NAMALWA (cell line): ENCODE measurements around the gene FGG.
"Not testable (repeated sequence)": the region's sequence is repeated elsewhere in the genome, so short reads cannot be mapped to it uniquely, and the experiment has no call there.

Source experiments
- DNase-seq: peaks from one replicate; pipeline ENCODE4 v3.0.0-alpha.2; 2015; ENCODE audit warnings: low spot score

The FGG gene

GRCh38 chr4:154610582-154610981 lies 1.9 kb downstream of the FGG start:
- no peak for DNase-seq

GRCh38 chr4:154609532-154609931 lies 2.9 kb downstream of the FGG start:
- DNase-seq: no peak

GRCh38 chr4:154608361-154609252 lies 3.8 kb downstream of the FGG start:
- DNase-seq: no peak

GRCh38 chr4:154606728-154607723 lies 5.4 kb downstream of the FGG start:
- no peak for DNase-seq

GRCh38 chr4:154604696-154605200 lies 7.7 kb downstream of the FGG start:
- DNase-seq: no peak

GRCh38 chr4:154603033-154603943 lies 9.2 kb downstream of the FGG start:
- no peak for DNase-seq

GRCh38 chr4:154602404-154603020 lies 9.9 kb downstream of the FGG start:
- no peak for DNase-seq

- DNase-seq: no peak
Measured at GRCh38 chr4:154597798-154598774, 14.4 kb downstream of the FGG start.

- DNase-seq: not testable (repeated sequence)
Measured at GRCh38 chr4:154597281-154597680, 15.2 kb downstream of the FGG start.

- no peak for DNase-seq
Measured at GRCh38 chr4:154595807-154596206, 16.6 kb downstream of the FGG start.

GRCh38 chr4:154594343-154594742 lies 18.1 kb downstream of the FGG start:
- DNase-seq: not testable (repeated sequence)

GRCh38 chr4:154593868-154594267 lies 18.6 kb downstream of the FGG start:
- DNase-seq: no peak

GRCh38 chr4:154591890-154592289 lies 20.6 kb downstream of the FGG start:
- DNase-seq: no peak

GRCh38 chr4:154590329-154591006 lies 22.0 kb downstream of the FGG start, which contains the start of gene FGA:
Gene FGA (minus strand): TSS chr4:154590742. CDS start chr4:154590687, 55 bp downstream.
- no peak for DNase-seq

- DNase-seq: no peak
Measured at GRCh38 chr4:154589296-154590197, 22.9 kb downstream of the FGG start.

- DNase-seq: no peak
Measured at GRCh38 chr4:154588198-154588597, 24.3 kb downstream of the FGG start.

GRCh38 chr4:154586296-154587033 lies 26.0 kb downstream of the FGG start:
- no peak for DNase-seq
